ENCODE measurements around the gene SPAG4. TPM values are rescaled to one million over a fixed set of nuclear protein-coding genes. Genes with fewer than 3 reads are reported as not detected.

The SPAG4 gene
- total RNA-seq, 1 donor from 2014 or later = 1.0 TPM

DNA sequence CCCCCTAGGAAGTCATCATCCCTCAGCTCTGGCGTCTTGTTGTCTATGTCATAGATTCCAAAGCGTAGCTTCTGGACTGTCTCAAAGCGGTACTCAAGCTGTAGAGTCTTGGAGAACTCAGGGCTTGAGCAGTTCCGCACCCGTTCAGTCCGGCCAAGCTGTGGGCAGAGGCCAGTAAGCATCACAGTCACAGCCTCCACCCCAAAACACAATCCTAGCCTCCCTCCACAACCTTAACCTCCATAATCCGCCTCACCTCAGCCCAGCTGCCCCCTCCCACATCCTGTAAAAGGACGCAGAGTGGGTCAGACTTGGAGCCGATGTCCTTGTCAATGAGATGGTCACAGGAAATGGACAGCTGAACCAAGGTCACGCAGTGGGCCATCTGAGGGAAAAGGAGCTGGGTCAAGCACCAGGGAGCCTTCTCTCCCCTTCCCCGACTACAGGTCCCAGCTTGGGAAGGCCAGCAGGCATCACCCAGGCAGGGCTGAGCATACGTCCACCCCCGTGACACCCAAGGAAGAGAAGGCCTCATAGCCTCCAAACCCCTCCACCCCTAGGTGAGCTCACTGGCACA is 17.0 kb downstream of the SPAG4 start:
- Histone ChIP-seq H3K9ac (ENCODE audit: low read depth in 1 of 3, low read length in 3 of 3) (no peak overlapping the region), H3K9me3 (ENCODE audit: control insufficient read depth in 3 of 3, low read length in 3 of 3) (no peaks in the 10 kb centered on the region), H3K36me3 (ENCODE audit: control insufficient read depth in 3 of 3, insufficient read depth in 3 of 3, low read length in 3 of 3) (peaks cover 25 to 47% (median 31%) of the 10 kb centered on the region in 3 donors), H3K4me3 (ENCODE audit: low read length in 3 of 3) (no peak overlapping the region), H3K27me3 (ENCODE audit: control insufficient read depth in 3 of 3, insufficient read depth in 3 of 3, low read length in 3 of 3) (no peaks in the 10 kb centered on the region), H3K4me1 (ENCODE audit: control insufficient read depth in 3 of 3, insufficient read depth in 3 of 3, low read length in 3 of 3) (peaks cover 11 to 13% (median 12%) of the 10 kb centered on the region in 3 donors), H3K27ac (ENCODE audit: low read depth, low read length) (no peak overlapping the region)

DNA sequence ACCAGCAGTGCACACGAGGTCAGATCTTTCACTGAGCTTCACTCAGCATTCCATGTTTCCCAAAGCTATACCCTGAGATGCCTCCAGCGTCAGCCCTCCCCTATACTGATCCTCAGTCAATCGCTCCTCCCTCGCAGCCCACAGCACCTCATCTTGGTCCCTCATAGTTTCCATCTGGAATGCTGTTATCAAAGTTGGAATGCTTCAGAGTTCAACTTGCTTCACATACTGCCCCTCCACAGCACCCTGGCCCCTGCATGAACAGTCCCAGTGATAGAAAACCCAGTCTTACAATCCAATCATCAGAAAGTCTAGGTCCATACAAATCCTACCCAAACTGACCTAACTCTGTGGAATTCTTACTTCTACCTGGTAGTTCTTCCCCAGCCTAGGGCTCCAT is 20.0 kb downstream of the SPAG4 start:
- H3K4me3 ChIP-seq (ENCODE audit: low read length in 3 of 3) = no peak overlapping the region
- no peak overlapping the region for H3K27ac ChIP-seq (ENCODE audit: low read depth, low read length)
- H3K27me3 ChIP-seq (ENCODE audit: control insufficient read depth in 3 of 3, insufficient read depth in 3 of 3, low read length in 3 of 3) = no peaks in the 10 kb centered on the region
- no peak overlapping the region for H3K9ac ChIP-seq (ENCODE audit: low read depth in 1 of 3, low read length in 3 of 3)
- H3K9me3 ChIP-seq (ENCODE audit: control insufficient read depth in 3 of 3, low read length in 3 of 3) = no peaks in the 10 kb centered on the region
- H3K4me1 ChIP-seq (ENCODE audit: control insufficient read depth in 3 of 3, insufficient read depth in 3 of 3, low read length in 3 of 3) = peaks cover 12 to 23% (median 15%) of the 10 kb centered on the region in 3 donors
- peaks cover 10 to 22% (median 13%) of the 10 kb centered on the region in 3 donors for H3K36me3 ChIP-seq (ENCODE audit: control insufficient read depth in 3 of 3, insufficient read depth in 3 of 3, low read length in 3 of 3)

GRCh38 chr20:35636095-35636494 is 20.5 kb downstream of the SPAG4 start:
- Histone ChIP-seq H3K27me3 (ENCODE audit: control insufficient read depth in 3 of 3, insufficient read depth in 3 of 3, low read length in 3 of 3) (no peaks in the 10 kb centered on the region), H3K4me1 (ENCODE audit: control insufficient read depth in 3 of 3, insufficient read depth in 3 of 3, low read length in 3 of 3) (peaks cover 12 to 26% (median 15%) of the 10 kb centered on the region in 3 donors), H3K36me3 (ENCODE audit: control insufficient read depth in 3 of 3, insufficient read depth in 3 of 3, low read length in 3 of 3) (peaks cover 5 to 18% (median 8%) of the 10 kb centered on the region in 3 donors), H3K27ac (ENCODE audit: low read depth, low read length) (no peak overlapping the region), H3K4me3 (ENCODE audit: low read length in 3 of 3) (no peak overlapping the region), H3K9me3 (ENCODE audit: control insufficient read depth in 3 of 3, low read length in 3 of 3) (no peaks in the 10 kb centered on the region), H3K9ac (ENCODE audit: low read depth in 1 of 3, low read length in 3 of 3) (no peak overlapping the region)

DNA sequence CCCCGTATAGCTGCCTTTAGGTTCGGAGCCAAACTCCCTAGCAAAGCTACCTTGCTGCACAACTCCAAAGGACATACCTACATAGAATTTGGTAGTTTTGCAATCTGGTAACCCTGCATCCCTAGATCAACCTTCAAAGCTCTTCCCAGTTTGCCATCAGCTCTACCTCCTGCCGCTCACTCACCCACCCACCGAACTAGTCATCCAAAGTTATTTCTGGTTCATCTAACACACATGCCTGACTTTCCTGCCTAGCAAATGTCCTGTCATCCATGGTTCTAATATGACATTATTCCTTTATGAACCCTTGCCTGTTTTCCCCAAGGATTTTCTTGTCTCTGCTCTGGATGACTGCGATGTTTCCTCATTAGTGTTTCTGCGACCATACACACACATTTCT is 21.6 kb downstream of the SPAG4 start:
- no peak overlapping the region for H3K4me3 ChIP-seq (ENCODE audit: low read length in 3 of 3)
- H3K9me3 ChIP-seq (ENCODE audit: control insufficient read depth in 3 of 3, low read length in 3 of 3) = no peaks in the 10 kb centered on the region
- H3K4me1 ChIP-seq (ENCODE audit: control insufficient read depth in 3 of 3, insufficient read depth in 3 of 3, low read length in 3 of 3) = peaks cover 12 to 26% (median 22%) of the 10 kb centered on the region in 3 donors
- H3K9ac ChIP-seq (ENCODE audit: low read depth in 1 of 3, low read length in 3 of 3) = no peak overlapping the region
- no peaks in the 10 kb centered on the region for H3K27me3 ChIP-seq (ENCODE audit: control insufficient read depth in 3 of 3, insufficient read depth in 3 of 3, low read length in 3 of 3)
- H3K36me3 ChIP-seq (ENCODE audit: control insufficient read depth in 3 of 3, insufficient read depth in 3 of 3, low read length in 3 of 3) = peaks cover 0 to 6% (median 0%) of the 10 kb centered on the region in 3 donors
- no peak overlapping the region for H3K27ac ChIP-seq (ENCODE audit: low read depth, low read length)

GRCh38 chr20:35638751-35639150 is 23.1 kb downstream of the SPAG4 start:
- H3K9me3 ChIP-seq (ENCODE audit: control insufficient read depth in 3 of 3, low read length in 3 of 3) = no peaks in the 10 kb centered on the region
- no peak overlapping the region for H3K4me3 ChIP-seq (ENCODE audit: low read length in 3 of 3)
- H3K27me3 ChIP-seq (ENCODE audit: control insufficient read depth in 3 of 3, insufficient read depth in 3 of 3, low read length in 3 of 3) = no peaks in the 10 kb centered on the region
- H3K9ac ChIP-seq (ENCODE audit: low read depth in 1 of 3, low read length in 3 of 3) = no peak overlapping the region
- H3K27ac ChIP-seq (ENCODE audit: low read depth, low read length) = no peak overlapping the region
- H3K4me1 ChIP-seq (ENCODE audit: control insufficient read depth in 3 of 3, insufficient read depth in 3 of 3, low read length in 3 of 3) = peaks cover 12 to 26% (median 23%) of the 10 kb centered on the region in 3 donors
- no peaks in the 10 kb centered on the region for H3K36me3 ChIP-seq (ENCODE audit: control insufficient read depth in 3 of 3, insufficient read depth in 3 of 3, low read length in 3 of 3)

GRCh38 chr20:35640724-35641123 is 25.1 kb downstream of the SPAG4 start:
- H3K9me3 ChIP-seq (ENCODE audit: control insufficient read depth in 3 of 3, low read length in 3 of 3) = no peaks in the 10 kb centered on the region
- no peak overlapping the region for H3K27ac ChIP-seq (ENCODE audit: low read depth, low read length)
- no peak overlapping the region for H3K4me3 ChIP-seq (ENCODE audit: low read length in 3 of 3)
- no peaks in the 10 kb centered on the region for H3K27me3 ChIP-seq (ENCODE audit: control insufficient read depth in 3 of 3, insufficient read depth in 3 of 3, low read length in 3 of 3)
- no peaks in the 10 kb centered on the region for H3K36me3 ChIP-seq (ENCODE audit: control insufficient read depth in 3 of 3, insufficient read depth in 3 of 3, low read length in 3 of 3)
- H3K4me1 ChIP-seq (ENCODE audit: control insufficient read depth in 3 of 3, insufficient read depth in 3 of 3, low read length in 3 of 3) = peaks cover 9 to 26% (median 22%) of the 10 kb centered on the region in 3 donors
- H3K9ac ChIP-seq (ENCODE audit: low read depth in 1 of 3, low read length in 3 of 3) = no peak overlapping the region

DNA sequence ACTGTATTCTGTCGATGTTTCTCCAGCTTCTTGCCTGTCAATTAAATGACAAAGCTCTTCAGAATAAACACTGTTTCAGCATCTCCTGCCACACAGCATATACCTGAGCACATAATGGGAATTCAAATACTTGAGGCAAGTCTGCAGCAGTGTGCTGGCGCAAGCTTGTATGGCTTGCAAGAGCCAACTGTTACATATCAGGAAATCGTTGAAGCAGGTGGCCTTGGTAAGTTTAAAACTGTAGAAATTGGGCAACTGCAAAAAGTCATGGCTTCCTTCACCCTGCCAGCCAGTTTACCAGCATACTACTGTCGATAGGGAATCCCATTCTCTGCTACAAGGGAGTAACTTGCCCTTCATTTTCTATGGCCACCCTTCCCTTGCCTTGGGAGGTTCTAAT is 26.1 kb downstream of the SPAG4 start:
- Histone ChIP-seq H3K4me3 (ENCODE audit: low read length in 3 of 3) (no peak overlapping the region), H3K4me1 (ENCODE audit: control insufficient read depth in 3 of 3, insufficient read depth in 3 of 3, low read length in 3 of 3) (peaks cover 5 to 20% (median 19%) of the 10 kb centered on the region in 3 donors), H3K9ac (ENCODE audit: low read depth in 1 of 3, low read length in 3 of 3) (no peak overlapping the region), H3K9me3 (ENCODE audit: control insufficient read depth in 3 of 3, low read length in 3 of 3) (no peaks in the 10 kb centered on the region), H3K27ac (ENCODE audit: low read depth, low read length) (no peak overlapping the region), H3K27me3 (ENCODE audit: control insufficient read depth in 3 of 3, insufficient read depth in 3 of 3, low read length in 3 of 3) (no peaks in the 10 kb centered on the region), H3K36me3 (ENCODE audit: control insufficient read depth in 3 of 3, insufficient read depth in 3 of 3, low read length in 3 of 3) (no peaks in the 10 kb centered on the region)

GRCh38 chr20:35643045-35643444 is 27.4 kb downstream of the SPAG4 start:
- Histone ChIP-seq H3K27ac (ENCODE audit: low read depth, low read length) (no peak overlapping the region), H3K9me3 (ENCODE audit: control insufficient read depth in 3 of 3, low read length in 3 of 3) (no peaks in the 10 kb centered on the region), H3K36me3 (ENCODE audit: control insufficient read depth in 3 of 3, insufficient read depth in 3 of 3, low read length in 3 of 3) (no peaks in the 10 kb centered on the region), H3K9ac (ENCODE audit: low read depth in 1 of 3, low read length in 3 of 3) (no peak overlapping the region), H3K4me1 (ENCODE audit: control insufficient read depth in 3 of 3, insufficient read depth in 3 of 3, low read length in 3 of 3) (peaks cover 0 to 11% (median 8%) of the 10 kb centered on the region in 3 donors), H3K4me3 (ENCODE audit: low read length in 3 of 3) (no peak overlapping the region), H3K27me3 (ENCODE audit: control insufficient read depth in 3 of 3, insufficient read depth in 3 of 3, low read length in 3 of 3) (no peaks in the 10 kb centered on the region)

GRCh38 chr20:35644806-35645205 is 29.2 kb downstream of the SPAG4 start:
- Histone ChIP-seq H3K9ac (ENCODE audit: low read depth in 1 of 3, low read length in 3 of 3) (no peak overlapping the region), H3K9me3 (ENCODE audit: control insufficient read depth in 3 of 3, low read length in 3 of 3) (no peaks in the 10 kb centered on the region), H3K27ac (ENCODE audit: low read depth, low read length) (no peak overlapping the region), H3K4me3 (ENCODE audit: low read length in 3 of 3) (no peak overlapping the region), H3K36me3 (ENCODE audit: control insufficient read depth in 3 of 3, insufficient read depth in 3 of 3, low read length in 3 of 3) (no peaks in the 10 kb centered on the region), H3K27me3 (ENCODE audit: control insufficient read depth in 3 of 3, insufficient read depth in 3 of 3, low read length in 3 of 3) (no peaks in the 10 kb centered on the region), H3K4me1 (ENCODE audit: control insufficient read depth in 3 of 3, insufficient read depth in 3 of 3, low read length in 3 of 3) (peaks cover under 1 to 8% (median 4%) of the 10 kb centered on the region in 3 donors)

DNA sequence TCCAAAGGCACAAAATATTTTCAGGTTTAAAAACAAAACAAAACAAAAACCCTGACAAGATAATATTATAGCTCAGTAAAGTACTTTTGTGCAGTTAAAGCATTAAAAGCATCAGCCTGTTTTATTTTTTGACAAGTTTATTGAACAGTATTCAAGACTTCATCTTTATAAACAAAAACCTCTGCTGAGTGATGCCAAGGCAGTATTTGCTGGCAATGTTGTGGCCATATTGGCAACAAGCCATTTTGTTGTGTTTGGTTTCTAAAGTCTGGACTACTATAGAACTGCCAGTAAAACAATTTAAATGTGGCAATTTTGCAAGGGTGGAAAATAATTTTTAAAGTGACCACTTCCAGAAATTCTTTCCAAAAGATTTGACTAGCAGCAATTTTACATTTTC is 33.2 kb downstream of the SPAG4 start:
- Histone ChIP-seq H3K9me3 (ENCODE audit: control insufficient read depth in 3 of 3, low read length in 3 of 3) (no peaks in the 10 kb centered on the region), H3K27ac (ENCODE audit: low read depth, low read length) (no peak overlapping the region), H3K36me3 (ENCODE audit: control insufficient read depth in 3 of 3, insufficient read depth in 3 of 3, low read length in 3 of 3) (peaks cover 6 to 9% (median 9%) of the 10 kb centered on the region in 3 donors), H3K9ac (ENCODE audit: low read depth in 1 of 3, low read length in 3 of 3) (no peak overlapping the region), H3K4me3 (ENCODE audit: low read length in 3 of 3) (no peak overlapping the region), H3K4me1 (ENCODE audit: control insufficient read depth in 3 of 3, insufficient read depth in 3 of 3, low read length in 3 of 3) (peaks cover 3 to 16% (median 4%) of the 10 kb centered on the region in 3 donors), H3K27me3 (ENCODE audit: control insufficient read depth in 3 of 3, insufficient read depth in 3 of 3, low read length in 3 of 3) (no peaks in the 10 kb centered on the region)
